ENCODE results near the gene UPB1. TPM values are rescaled to one million over a fixed set of nuclear protein-coding genes. Genes with fewer than 3 reads are reported as not detected.
A peak's percentile ranks its signal among the peaks of the same experiment; 100 is the strongest.

UPB1 gene
- total RNA-seq, 1 experiment from 2014 or later, result 0.09 TPM

DNA sequence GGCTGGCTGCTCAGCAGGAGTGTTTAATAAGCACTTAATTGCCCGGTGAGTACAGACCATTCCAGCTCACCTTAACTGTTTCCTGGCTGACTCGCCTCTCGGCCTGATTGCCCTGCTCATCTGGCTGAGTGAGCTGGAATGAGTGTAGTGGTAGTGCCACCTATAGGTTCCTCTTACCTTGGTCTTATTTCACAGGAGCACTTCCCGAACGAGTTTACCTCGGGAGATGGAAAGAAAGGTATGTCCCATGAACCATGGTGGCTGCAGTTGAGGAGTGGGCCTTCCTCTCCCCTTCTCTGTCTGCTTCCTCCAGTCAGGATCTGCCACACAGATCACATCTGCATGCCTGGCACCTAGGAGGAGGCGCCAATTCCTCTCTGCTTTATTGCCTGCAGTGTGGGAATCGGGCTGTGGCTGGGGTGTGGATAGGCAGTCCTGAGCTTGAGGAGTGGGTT is 26.7 kb downstream of the UPB1 start (continued):
- TF ChIP-seq, protein P1, sequence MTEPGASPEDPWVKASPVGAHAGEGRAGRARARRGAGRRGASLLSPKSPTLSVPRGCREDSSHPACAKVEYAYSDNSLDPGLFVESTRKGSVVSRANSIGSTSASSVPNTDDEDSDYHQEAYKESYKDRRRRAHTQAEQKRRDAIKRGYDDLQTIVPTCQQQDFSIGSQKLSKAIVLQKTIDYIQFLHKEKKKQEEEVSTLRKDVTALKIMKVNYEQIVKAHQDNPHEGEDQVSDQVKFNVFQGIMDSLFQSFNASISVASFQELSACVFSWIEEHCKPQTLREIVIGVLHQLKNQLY (CRISPR knock-in tag; IDR thresholded peaks at IDR 0.05), result no peak
- TF ChIP-seq, protein P2, sequence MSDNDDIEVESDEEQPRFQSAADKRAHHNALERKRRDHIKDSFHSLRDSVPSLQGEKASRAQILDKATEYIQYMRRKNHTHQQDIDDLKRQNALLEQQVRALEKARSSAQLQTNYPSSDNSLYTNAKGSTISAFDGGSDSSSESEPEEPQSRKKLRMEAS (CRISPR knock-in tag; IDR thresholded peaks at IDR 0.05), result no peak
- 0 out of 2 replicates have a peak, but pooled peaks have one; percentile 31 for TF ChIP-seq TEAD1 (CRISPR knock-in tag; IDR thresholded peaks at IDR 0.05)
- no peak for TF ChIP-seq RORB (CRISPR knock-in tag; IDR thresholded peaks at IDR 0.05)

DNA sequence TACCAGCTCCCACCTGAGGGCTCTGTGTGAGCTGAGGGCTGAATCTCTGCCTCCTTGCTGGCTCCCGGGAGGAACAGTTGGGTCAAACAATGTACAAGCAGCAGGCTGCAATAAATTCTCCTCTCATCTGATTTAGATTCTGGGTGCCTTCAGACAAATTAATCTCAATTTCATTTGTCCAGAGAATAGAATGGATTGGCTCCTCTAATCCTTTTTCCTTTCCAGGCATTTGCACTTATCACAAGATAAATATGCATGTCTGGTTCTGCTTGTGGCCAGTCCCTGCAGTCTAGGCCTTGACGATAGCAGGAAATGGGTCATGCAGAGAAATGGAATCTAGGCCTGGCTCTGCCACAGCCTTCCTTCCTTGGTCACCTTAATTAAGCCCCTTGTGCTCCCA is 28.7 kb downstream of the UPB1 start:
- no peaks in the 10 kb centered on the region for H3K27me3 Mint-ChIP-seq (ENCODE audit: low read depth)
- ChIA-PET POLR2A (no interaction called here), CTCF (interaction anchor here (4.3 to 11.4 kb wide), 2 partner anchors 16 to 102 kb away, joined by 58 to 243 read pairs; partner anchors contain the start of gene ADORA2A)
- H3K9me3 Mint-ChIP-seq, result no peaks in the 10 kb centered on the region
- DNase-seq (ENCODE audit: low spot score), result no peak
- no peak for TF ChIP-seq GABPB1 (CRISPR knock-in tag; IDR thresholded peaks at IDR 0.05)
- TF ChIP-seq SP1 (CRISPR knock-in tag; conservative IDR thresholded peaks at IDR 0.05), result no peak
- TF ChIP-seq CREM (CRISPR knock-in tag; IDR thresholded peaks at IDR 0.05), result no peak
- TF ChIP-seq PRRX2 (CRISPR knock-in tag; IDR thresholded peaks at IDR 0.05), result no peak
- TF ChIP-seq, protein P2 (CRISPR knock-in tag; IDR thresholded peaks at IDR 0.05), result no peak
- no peak for TF ChIP-seq ZNF263 (CRISPR knock-in tag; IDR thresholded peaks at IDR 0.05; ENCODE audit: low read depth)
- TF ChIP-seq, protein P3, sequence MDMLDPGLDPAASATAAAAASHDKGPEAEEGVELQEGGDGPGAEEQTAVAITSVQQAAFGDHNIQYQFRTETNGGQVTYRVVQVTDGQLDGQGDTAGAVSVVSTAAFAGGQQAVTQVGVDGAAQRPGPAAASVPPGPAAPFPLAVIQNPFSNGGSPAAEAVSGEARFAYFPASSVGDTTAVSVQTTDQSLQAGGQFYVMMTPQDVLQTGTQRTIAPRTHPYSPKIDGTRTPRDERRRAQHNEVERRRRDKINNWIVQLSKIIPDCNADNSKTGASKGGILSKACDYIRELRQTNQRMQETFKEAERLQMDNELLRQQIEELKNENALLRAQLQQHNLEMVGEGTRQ (CRISPR knock-in tag; IDR thresholded peaks at IDR 0.05), result no peak
- TF ChIP-seq, protein P4, sequence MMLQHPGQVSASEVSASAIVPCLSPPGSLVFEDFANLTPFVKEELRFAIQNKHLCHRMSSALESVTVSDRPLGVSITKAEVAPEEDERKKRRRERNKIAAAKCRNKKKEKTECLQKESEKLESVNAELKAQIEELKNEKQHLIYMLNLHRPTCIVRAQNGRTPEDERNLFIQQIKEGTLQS (CRISPR knock-in tag; conservative IDR thresholded peaks at IDR 0.05), result no peak
- no peak for TF ChIP-seq OVOL2 (CRISPR knock-in tag; IDR thresholded peaks at IDR 0.05; ENCODE audit: borderline replicate concordance)
- no peak for TF ChIP-seq ZNF396 (CRISPR knock-in tag; IDR thresholded peaks at IDR 0.05; ENCODE audit: borderline replicate concordance)
- TF ChIP-seq, protein P5, sequence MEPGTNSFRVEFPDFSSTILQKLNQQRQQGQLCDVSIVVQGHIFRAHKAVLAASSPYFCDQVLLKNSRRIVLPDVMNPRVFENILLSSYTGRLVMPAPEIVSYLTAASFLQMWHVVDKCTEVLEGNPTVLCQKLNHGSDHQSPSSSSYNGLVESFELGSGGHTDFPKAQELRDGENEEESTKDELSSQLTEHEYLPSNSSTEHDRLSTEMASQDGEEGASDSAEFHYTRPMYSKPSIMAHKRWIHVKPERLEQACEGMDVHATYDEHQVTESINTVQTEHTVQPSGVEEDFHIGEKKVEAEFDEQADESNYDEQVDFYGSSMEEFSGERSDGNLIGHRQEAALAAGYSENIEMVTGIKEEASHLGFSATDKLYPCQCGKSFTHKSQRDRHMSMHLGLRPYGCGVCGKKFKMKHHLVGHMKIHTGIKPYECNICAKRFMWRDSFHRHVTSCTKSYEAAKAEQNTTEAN (CRISPR knock-in tag; IDR thresholded peaks at IDR 0.05), result no peak
- TF ChIP-seq, protein P6, sequence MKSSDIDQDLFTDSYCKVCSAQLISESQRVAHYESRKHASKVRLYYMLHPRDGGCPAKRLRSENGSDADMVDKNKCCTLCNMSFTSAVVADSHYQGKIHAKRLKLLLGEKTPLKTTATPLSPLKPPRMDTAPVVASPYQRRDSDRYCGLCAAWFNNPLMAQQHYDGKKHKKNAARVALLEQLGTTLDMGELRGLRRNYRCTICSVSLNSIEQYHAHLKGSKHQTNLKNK (CRISPR knock-in tag; IDR thresholded peaks at IDR 0.05), result no peak
- no peak for TF ChIP-seq KAT7 (CRISPR knock-in tag; IDR thresholded peaks at IDR 0.05; ENCODE audit: borderline replicate concordance)
- TF ChIP-seq RORB (CRISPR knock-in tag; IDR thresholded peaks at IDR 0.05), result no peak
- TF ChIP-seq, protein P7, sequence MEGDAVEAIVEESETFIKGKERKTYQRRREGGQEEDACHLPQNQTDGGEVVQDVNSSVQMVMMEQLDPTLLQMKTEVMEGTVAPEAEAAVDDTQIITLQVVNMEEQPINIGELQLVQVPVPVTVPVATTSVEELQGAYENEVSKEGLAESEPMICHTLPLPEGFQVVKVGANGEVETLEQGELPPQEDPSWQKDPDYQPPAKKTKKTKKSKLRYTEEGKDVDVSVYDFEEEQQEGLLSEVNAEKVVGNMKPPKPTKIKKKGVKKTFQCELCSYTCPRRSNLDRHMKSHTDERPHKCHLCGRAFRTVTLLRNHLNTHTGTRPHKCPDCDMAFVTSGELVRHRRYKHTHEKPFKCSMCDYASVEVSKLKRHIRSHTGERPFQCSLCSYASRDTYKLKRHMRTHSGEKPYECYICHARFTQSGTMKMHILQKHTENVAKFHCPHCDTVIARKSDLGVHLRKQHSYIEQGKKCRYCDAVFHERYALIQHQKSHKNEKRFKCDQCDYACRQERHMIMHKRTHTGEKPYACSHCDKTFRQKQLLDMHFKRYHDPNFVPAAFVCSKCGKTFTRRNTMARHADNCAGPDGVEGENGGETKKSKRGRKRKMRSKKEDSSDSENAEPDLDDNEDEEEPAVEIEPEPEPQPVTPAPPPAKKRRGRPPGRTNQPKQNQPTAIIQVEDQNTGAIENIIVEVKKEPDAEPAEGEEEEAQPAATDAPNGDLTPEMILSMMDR (IDR thresholded peaks at IDR 0.05), result no peak
- no peak for TF ChIP-seq ZNF121 (CRISPR knock-in tag; IDR thresholded peaks at IDR 0.05)
- no peak for TF ChIP-seq GRHL2 (CRISPR knock-in tag; IDR thresholded peaks at IDR 0.05; ENCODE audit: insufficient replicate concordance, severe bottlenecking)
- TF ChIP-seq MYBL2 (CRISPR knock-in tag; IDR thresholded peaks at IDR 0.05), result no peak
- peaks cover 12% of the 10 kb centered on the region for H3K4me1 Mint-ChIP-seq
- no peak for ATAC-seq
- H3K27ac Mint-ChIP-seq, result no peak overlapping the region; the same call in 1 of the 2 replicates
- H3K4me3 Mint-ChIP-seq, result no peak overlapping the region
- H3K36me3 Mint-ChIP-seq, result no peaks in the 10 kb centered on the region

Data from WTC11 (cell line).